Measurements from ENCODE around the gene PCDH9.

PCDH9 gene

GRCh38 chr13:66585669-66586203 is 644.4 kb downstream of the PCDH9 start:
- Histone ChIP-seq H3K27me3 (ENCODE audit: low read depth, low read length) (no peaks in the 10 kb centered on the region), H3K4me3 (ENCODE audit: low read length) (no peak overlapping the region), H3K4me1 (ENCODE audit: low read length) (no peaks in the 10 kb centered on the region), H3K9ac (ENCODE audit: low read length) (no peak overlapping the region), H3K9me3 (ENCODE audit: insufficient read depth, low read length) (no peaks in the 10 kb centered on the region), H3K27ac (ENCODE audit: low read length) (no peak overlapping the region), H2AFZ (ENCODE audit: low read depth, low read length) (no peak overlapping the region), H4K20me1 (ENCODE audit: insufficient read depth, low read length) (no peaks in the 10 kb centered on the region), H3K79me2 (ENCODE audit: low read length) (no peaks in the 10 kb centered on the region), H3K36me3 (replicated peaks; ENCODE audit: low read depth, low read length) (no peaks in the 10 kb centered on the region), H3K4me2 (ENCODE audit: low read length) (no peak overlapping the region)
- TF ChIP-seq, protein P1, sequence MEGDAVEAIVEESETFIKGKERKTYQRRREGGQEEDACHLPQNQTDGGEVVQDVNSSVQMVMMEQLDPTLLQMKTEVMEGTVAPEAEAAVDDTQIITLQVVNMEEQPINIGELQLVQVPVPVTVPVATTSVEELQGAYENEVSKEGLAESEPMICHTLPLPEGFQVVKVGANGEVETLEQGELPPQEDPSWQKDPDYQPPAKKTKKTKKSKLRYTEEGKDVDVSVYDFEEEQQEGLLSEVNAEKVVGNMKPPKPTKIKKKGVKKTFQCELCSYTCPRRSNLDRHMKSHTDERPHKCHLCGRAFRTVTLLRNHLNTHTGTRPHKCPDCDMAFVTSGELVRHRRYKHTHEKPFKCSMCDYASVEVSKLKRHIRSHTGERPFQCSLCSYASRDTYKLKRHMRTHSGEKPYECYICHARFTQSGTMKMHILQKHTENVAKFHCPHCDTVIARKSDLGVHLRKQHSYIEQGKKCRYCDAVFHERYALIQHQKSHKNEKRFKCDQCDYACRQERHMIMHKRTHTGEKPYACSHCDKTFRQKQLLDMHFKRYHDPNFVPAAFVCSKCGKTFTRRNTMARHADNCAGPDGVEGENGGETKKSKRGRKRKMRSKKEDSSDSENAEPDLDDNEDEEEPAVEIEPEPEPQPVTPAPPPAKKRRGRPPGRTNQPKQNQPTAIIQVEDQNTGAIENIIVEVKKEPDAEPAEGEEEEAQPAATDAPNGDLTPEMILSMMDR (IDR thresholded peaks at IDR 0.05; ENCODE audit: low read depth, low read length): no peak
- TF ChIP-seq EZH2phosphoT487 (IDR thresholded peaks at IDR 0.05; ENCODE audit: low read depth): no peak

DNA sequence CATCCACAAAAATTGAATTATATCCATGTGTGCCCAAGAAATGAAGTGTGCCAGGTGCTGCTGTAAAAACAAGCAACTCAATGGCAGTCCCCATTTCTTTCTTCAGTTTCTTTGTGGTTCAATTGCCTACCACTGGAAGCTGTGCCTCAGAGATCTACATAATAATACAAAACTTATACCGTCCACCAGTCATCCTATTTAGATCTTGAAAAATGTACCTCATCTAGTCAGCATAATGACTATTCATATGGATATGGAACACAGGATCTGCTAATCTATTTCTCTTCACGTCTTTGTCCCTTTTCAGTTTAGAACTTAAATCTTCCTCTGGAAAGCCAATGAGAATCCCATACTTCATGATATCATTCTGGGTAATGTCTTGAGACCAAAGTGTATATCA is 648.5 kb downstream of the PCDH9 start:
- no peaks in the 10 kb centered on the region for H4K20me1 ChIP-seq (ENCODE audit: insufficient read depth, low read length)
- H3K36me3 ChIP-seq (replicated peaks; ENCODE audit: low read depth, low read length): no peaks in the 10 kb centered on the region
- H3K27ac ChIP-seq (ENCODE audit: low read length): no peak overlapping the region
- no peaks in the 10 kb centered on the region for H3K27me3 ChIP-seq (ENCODE audit: low read depth, low read length)
- H3K4me1 ChIP-seq (ENCODE audit: low read length): peaks cover 21% of the 10 kb centered on the region
- H3K9ac ChIP-seq (ENCODE audit: low read length): no peak overlapping the region
- H3K9me3 ChIP-seq (ENCODE audit: insufficient read depth, low read length): no peaks in the 10 kb centered on the region
- TF ChIP-seq EZH2phosphoT487 (IDR thresholded peaks at IDR 0.05; ENCODE audit: low read depth): no peak
- TF ChIP-seq, protein P1 (IDR thresholded peaks at IDR 0.05; ENCODE audit: low read depth, low read length): no peak
- no peak overlapping the region for H3K4me3 ChIP-seq (ENCODE audit: low read length)
- H3K4me2 ChIP-seq (ENCODE audit: low read length): no peak overlapping the region
- no peak overlapping the region for H2AFZ ChIP-seq (ENCODE audit: low read depth, low read length)
- H3K79me2 ChIP-seq (ENCODE audit: low read length): no peaks in the 10 kb centered on the region

DNA sequence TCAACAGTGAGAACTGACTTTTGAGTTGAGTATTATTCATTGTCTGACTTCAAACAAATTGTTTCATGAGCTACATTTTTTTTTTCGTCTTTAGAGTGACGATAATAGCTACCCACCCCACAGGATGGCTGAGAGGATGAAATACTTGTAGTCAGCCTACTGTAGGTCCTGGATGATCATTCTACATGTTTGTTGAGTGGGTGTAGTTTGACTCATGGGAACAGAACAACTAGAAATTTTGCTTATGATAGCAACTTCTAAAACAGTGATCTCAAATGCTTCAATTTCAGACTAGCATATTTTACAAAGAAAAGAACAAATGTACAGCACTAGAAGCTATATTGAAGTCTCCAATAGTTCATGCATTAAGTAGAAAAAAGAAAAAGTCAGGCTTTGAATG is 651.8 kb downstream of the PCDH9 start:
- Histone ChIP-seq H3K4me1 (ENCODE audit: low read length) (peaks cover 30% of the 10 kb centered on the region), H3K27ac (ENCODE audit: low read length) (peak overlapping the region; percentile 66; the same call in 1 of the 2 replicates), H3K9ac (ENCODE audit: low read length) (no peak overlapping the region), H3K4me2 (ENCODE audit: low read length) (peak overlapping the region; percentile 58), H3K27me3 (ENCODE audit: low read depth, low read length) (no peaks in the 10 kb centered on the region), H3K79me2 (ENCODE audit: low read length) (no peaks in the 10 kb centered on the region), H3K36me3 (replicated peaks; ENCODE audit: low read depth, low read length) (no peaks in the 10 kb centered on the region), H4K20me1 (ENCODE audit: insufficient read depth, low read length) (no peaks in the 10 kb centered on the region), H3K4me3 (ENCODE audit: low read length) (no peak overlapping the region; the same call in 1 of the 2 replicates), H3K9me3 (ENCODE audit: insufficient read depth, low read length) (no peaks in the 10 kb centered on the region), H2AFZ (ENCODE audit: low read depth, low read length) (peak overlapping the region; percentile 50; the same call in 1 of the 2 replicates)
- TF ChIP-seq, protein P1 (IDR thresholded peaks at IDR 0.05; ENCODE audit: low read depth, low read length): no peak
- TF ChIP-seq EZH2phosphoT487 (IDR thresholded peaks at IDR 0.05; ENCODE audit: low read depth): no peak

DNA sequence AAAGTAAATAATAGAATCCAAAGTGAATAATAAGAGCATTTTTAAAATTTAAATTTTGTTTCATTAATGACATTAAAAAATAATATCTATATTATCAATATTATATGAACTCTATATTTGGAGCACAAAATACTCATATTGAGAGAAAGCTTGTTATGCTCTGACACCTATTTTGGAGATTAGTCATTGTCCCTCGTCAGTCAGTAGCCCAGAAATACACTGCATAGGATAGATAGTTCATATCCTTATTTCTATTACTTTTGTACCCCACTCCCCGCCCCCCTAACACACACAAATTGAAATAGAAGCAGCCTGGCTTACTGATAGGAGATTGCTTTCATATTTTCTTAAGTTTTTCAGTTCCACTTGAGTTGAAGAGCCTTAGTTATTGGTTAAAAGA is 652.8 kb downstream of the PCDH9 start:
- no peaks in the 10 kb centered on the region for H4K20me1 ChIP-seq (ENCODE audit: insufficient read depth, low read length)
- peak overlapping the region; percentile 66 for H3K27ac ChIP-seq (ENCODE audit: low read length)
- no peaks in the 10 kb centered on the region for H3K36me3 ChIP-seq (replicated peaks; ENCODE audit: low read depth, low read length)
- H3K4me3 ChIP-seq (ENCODE audit: low read length): peak overlapping the region; percentile 20
- peak overlapping the region; percentile 58 for H3K4me2 ChIP-seq (ENCODE audit: low read length)
- H3K27me3 ChIP-seq (ENCODE audit: low read depth, low read length): no peaks in the 10 kb centered on the region
- no peaks in the 10 kb centered on the region for H3K9me3 ChIP-seq (ENCODE audit: insufficient read depth, low read length)
- TF ChIP-seq EZH2phosphoT487 (IDR thresholded peaks at IDR 0.05; ENCODE audit: low read depth): no peak
- TF ChIP-seq, protein P1 (IDR thresholded peaks at IDR 0.05; ENCODE audit: low read depth, low read length): no peak
- peak overlapping the region; percentile 6; the same call in 1 of the 2 replicates for H3K9ac ChIP-seq (ENCODE audit: low read length)
- no peaks in the 10 kb centered on the region for H3K79me2 ChIP-seq (ENCODE audit: low read length)
- peak overlapping the region; percentile 50 for H2AFZ ChIP-seq (ENCODE audit: low read depth, low read length)
- H3K4me1 ChIP-seq (ENCODE audit: low read length): peaks cover 30% of the 10 kb centered on the region

Measured in OCI-LY3 (cell line).